Loucy (cell line): ENCODE data around the gene DOP1A.

ENCODE experiments used
- H2AFZ ChIP-seq: fragments of 200-600 bp; sonication (generic); 2 replicates; pipeline ENCODE4 v1.6.0; 2016; ENCODE audit warnings: antibody characterized with exemption, mild to moderate bottlenecking, low read length, moderate library complexity
- H3F3A ChIP-seq: fragments of 200-600 bp; 2 replicates; pipeline ENCODE4 v1.6.0; 2016; ENCODE audit warnings: antibody characterized with exemption, low read depth, mild to moderate bottlenecking
- H3K27me3 ChIP-seq: fragments of 200-600 bp; sonication (generic); 2 replicates; pipeline ENCODE4 v1.6.1; 2014; ENCODE audit warnings: low read length, mild to moderate bottlenecking; ENCODE audit not compliant: insufficient read depth, poor library complexity, severe bottlenecking
- H3K36me3 ChIP-seq: fragments of 200-600 bp; sonication (generic); 2 replicates; pipeline ENCODE4 v1.6.1; 2016; ENCODE audit warnings: low read length; ENCODE audit not compliant: insufficient read depth
- H3K4me1 ChIP-seq: fragments of 200-600 bp; sonication (generic); 2 replicates; pipeline ENCODE4 v1.5.1; 2014; ENCODE audit warnings: low read length, mild to moderate bottlenecking; ENCODE audit not compliant: insufficient read depth, poor library complexity, severe bottlenecking
- H3K4me2 ChIP-seq: fragments of 200-600 bp; sonication (generic); 2 replicates; pipeline ENCODE4 v1.6.0; 2014; ENCODE audit warnings: antibody characterized with exemption, low read length, low read depth, mild to moderate bottlenecking; ENCODE audit not compliant: poor library complexity, severe bottlenecking
- H3K4me3 ChIP-seq: fragments of 200-600 bp; sonication (generic); 2 replicates; pipeline ENCODE4 v1.5.1; 2014; ENCODE audit warnings: low read length, mild to moderate bottlenecking, mixed read lengths; ENCODE audit not compliant: poor library complexity, severe bottlenecking
- H3K79me2 ChIP-seq: fragments of 200-600 bp; sonication (generic); 2 replicates; pipeline ENCODE4 v1.6.1; 2014; ENCODE audit warnings: low read length; ENCODE audit not compliant: insufficient read depth
- H3K9ac ChIP-seq: fragments of 200-600 bp; sonication (generic); 2 replicates; pipeline ENCODE4 v1.6.0; 2014; ENCODE audit warnings: mild to moderate bottlenecking, low read depth, low read length, moderate library complexity; ENCODE audit not compliant: poor library complexity, severe bottlenecking
- H3K9me2 ChIP-seq: fragments of 200-600 bp; sonication (generic); replicated peaks from 2 replicates; pipeline ENCODE4 v1.6.1; 2016; ENCODE audit warnings: low read depth, low read length, mixed read lengths
- H3K9me3 ChIP-seq: fragments of 200-600 bp; sonication (generic); 2 replicates; pipeline ENCODE4 v1.6.1; 2014; ENCODE audit warnings: mild to moderate bottlenecking, antibody characterized with exemption, low read length, low read depth; ENCODE audit not compliant: insufficient read depth
- H4K20me1 ChIP-seq: fragments of 200-600 bp; sonication (generic); 2 replicates; pipeline ENCODE4 v1.6.0; 2014; ENCODE audit warnings: antibody characterized with exemption, low read length, mild to moderate bottlenecking; ENCODE audit not compliant: insufficient read depth, poor library complexity, severe bottlenecking
- EZH2phosphoT487 ChIP-seq: fragments of 200-600 bp; IDR thresholded peaks from 2 replicates; pipeline ENCODE4 v1.6.1; 2018; ENCODE audit warnings: antibody characterized with exemption, mild to moderate bottlenecking, moderate library complexity, borderline replicate concordance
- TF ChIP-seq, protein P1 (sequence below): fragments of 200-600 bp; sonication (generic); conservative IDR thresholded peaks from 2 replicates; pipeline ENCODE4 v1.5.1; 2014; ENCODE audit warnings: mild to moderate bottlenecking, antibody characterized with exemption, low read length

DOP1A gene

DNA sequence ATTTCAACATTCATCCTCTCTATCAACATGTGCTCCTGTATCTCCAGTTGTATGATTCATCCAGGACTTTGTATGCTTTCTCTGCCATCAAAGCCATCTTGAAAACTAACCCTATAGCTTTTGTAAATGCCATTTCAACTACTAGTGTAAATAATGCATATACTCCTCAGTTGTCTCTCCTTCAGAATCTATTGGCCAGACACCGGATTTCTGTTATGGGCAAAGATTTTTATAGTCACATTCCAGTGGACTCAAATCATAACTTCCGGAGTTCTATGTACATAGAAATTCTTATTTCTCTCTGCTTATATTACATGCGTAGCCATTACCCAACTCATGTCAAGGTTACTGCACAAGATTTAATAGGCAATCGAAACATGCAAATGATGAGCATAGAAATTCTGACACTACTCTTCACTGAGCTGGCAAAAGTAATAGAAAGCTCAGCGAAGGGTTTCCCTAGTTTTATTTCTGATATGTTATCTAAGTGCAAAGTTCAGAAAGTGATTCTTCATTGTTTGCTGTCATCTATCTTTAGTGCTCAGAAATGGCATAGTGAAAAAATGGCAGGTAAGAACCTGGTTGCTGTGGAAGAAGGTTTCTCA, 70.7 kb downstream of the DOP1A start:
- no peak for TF ChIP-seq EZH2phosphoT487
- TF ChIP-seq, protein P1, sequence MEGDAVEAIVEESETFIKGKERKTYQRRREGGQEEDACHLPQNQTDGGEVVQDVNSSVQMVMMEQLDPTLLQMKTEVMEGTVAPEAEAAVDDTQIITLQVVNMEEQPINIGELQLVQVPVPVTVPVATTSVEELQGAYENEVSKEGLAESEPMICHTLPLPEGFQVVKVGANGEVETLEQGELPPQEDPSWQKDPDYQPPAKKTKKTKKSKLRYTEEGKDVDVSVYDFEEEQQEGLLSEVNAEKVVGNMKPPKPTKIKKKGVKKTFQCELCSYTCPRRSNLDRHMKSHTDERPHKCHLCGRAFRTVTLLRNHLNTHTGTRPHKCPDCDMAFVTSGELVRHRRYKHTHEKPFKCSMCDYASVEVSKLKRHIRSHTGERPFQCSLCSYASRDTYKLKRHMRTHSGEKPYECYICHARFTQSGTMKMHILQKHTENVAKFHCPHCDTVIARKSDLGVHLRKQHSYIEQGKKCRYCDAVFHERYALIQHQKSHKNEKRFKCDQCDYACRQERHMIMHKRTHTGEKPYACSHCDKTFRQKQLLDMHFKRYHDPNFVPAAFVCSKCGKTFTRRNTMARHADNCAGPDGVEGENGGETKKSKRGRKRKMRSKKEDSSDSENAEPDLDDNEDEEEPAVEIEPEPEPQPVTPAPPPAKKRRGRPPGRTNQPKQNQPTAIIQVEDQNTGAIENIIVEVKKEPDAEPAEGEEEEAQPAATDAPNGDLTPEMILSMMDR = no peak
- Histone ChIP-seq H4K20me1 (no peaks in the 10 kb centered on the region), H3K27me3 (no peaks in the 10 kb centered on the region), H2AFZ (no peak overlapping the region), H3K9me3 (no peaks in the 10 kb centered on the region), H3K4me2 (no peak overlapping the region), H3F3A (no peaks in the 10 kb centered on the region), H3K9me2 (no peaks in the 10 kb centered on the region), H3K4me3 (no peak overlapping the region), H3K9ac (no peak overlapping the region), H3K79me2 (no peaks in the 10 kb centered on the region), H3K36me3 (0 out of 2 replicates have a peak, but pooled peaks cover 5% of the 10 kb centered on the region), H3K4me1 (no peaks in the 10 kb centered on the region)

DNA sequence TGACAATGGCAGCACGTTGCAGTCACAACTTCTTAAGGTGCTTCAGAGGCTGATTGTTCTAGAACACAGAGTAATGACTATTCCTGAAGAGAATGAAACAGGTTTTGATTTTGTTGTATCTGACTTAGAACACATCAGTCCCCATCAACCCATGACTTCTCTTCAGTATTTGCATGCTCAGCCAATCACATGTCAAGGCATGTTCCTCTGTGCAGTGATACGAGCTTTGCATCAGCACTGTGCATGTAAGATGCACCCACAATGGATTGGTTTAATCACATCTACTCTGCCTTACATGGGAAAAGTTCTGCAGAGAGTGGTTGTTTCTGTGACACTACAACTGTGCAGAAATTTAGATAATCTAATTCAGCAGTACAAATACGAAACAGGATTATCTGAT, 71.3 kb downstream of the DOP1A start:
- H3K79me2 ChIP-seq = no peaks in the 10 kb centered on the region
- no peak overlapping the region for H3K4me2 ChIP-seq
- H3K4me3 ChIP-seq = no peak overlapping the region
- H3K4me1 ChIP-seq = no peaks in the 10 kb centered on the region
- no peaks in the 10 kb centered on the region for H3F3A ChIP-seq
- H2AFZ ChIP-seq = no peak overlapping the region
- TF ChIP-seq, protein P1 = no peak
- no peak for TF ChIP-seq EZH2phosphoT487
- no peaks in the 10 kb centered on the region for H3K9me3 ChIP-seq
- 0 out of 2 replicates have a peak, but pooled peaks cover 5% of the 10 kb centered on the region for H3K36me3 ChIP-seq
- no peaks in the 10 kb centered on the region for H4K20me1 ChIP-seq
- H3K9me2 ChIP-seq = no peaks in the 10 kb centered on the region
- no peak overlapping the region for H3K9ac ChIP-seq
- H3K27me3 ChIP-seq = no peaks in the 10 kb centered on the region

DNA sequence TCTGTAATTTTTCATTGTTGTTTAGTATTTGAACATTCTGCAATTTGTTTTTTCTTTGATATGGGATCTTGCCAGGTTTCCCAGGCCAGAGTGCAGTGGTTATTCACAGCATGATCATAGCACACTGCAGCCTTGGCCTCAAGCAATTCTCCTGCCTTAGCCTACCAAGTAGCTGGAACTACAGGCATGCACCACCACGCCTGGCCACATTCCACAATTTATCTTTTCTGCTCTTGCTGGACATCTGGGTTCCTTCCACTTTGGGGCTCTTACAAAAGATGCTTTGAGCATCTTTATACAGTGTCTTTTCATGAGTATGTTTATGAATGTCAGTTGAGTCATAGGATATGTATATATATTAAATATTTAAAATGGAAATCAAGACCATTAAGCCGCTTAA, 83.6 kb downstream of the DOP1A start:
- no peak overlapping the region for H3K4me3 ChIP-seq
- TF ChIP-seq EZH2phosphoT487 = no peak
- TF ChIP-seq, protein P1 = no peak
- no peaks in the 10 kb centered on the region for H3K27me3 ChIP-seq

More for the DNA sequence above, 83.6 kb downstream of the DOP1A start:
- H3K9ac ChIP-seq = no peak overlapping the region
- no peaks in the 10 kb centered on the region for H3K4me1 ChIP-seq
- H3K4me2 ChIP-seq = no peak overlapping the region
- H3K9me2 ChIP-seq = no peaks in the 10 kb centered on the region
- peaks cover 19% of the 10 kb centered on the region; the same call in 1 of the 2 replicates for H3K36me3 ChIP-seq
- H4K20me1 ChIP-seq = no peaks in the 10 kb centered on the region
- no peaks in the 10 kb centered on the region for H3F3A ChIP-seq
- H3K79me2 ChIP-seq = no peaks in the 10 kb centered on the region
- no peak overlapping the region for H2AFZ ChIP-seq
- no peaks in the 10 kb centered on the region for H3K9me3 ChIP-seq
